ENCODE data around the gene NWD2.

GRCh38 chr4:37338972-37339371 is 94.4 kb downstream of the NWD2 start:
- TF ChIP-seq, protein P1, sequence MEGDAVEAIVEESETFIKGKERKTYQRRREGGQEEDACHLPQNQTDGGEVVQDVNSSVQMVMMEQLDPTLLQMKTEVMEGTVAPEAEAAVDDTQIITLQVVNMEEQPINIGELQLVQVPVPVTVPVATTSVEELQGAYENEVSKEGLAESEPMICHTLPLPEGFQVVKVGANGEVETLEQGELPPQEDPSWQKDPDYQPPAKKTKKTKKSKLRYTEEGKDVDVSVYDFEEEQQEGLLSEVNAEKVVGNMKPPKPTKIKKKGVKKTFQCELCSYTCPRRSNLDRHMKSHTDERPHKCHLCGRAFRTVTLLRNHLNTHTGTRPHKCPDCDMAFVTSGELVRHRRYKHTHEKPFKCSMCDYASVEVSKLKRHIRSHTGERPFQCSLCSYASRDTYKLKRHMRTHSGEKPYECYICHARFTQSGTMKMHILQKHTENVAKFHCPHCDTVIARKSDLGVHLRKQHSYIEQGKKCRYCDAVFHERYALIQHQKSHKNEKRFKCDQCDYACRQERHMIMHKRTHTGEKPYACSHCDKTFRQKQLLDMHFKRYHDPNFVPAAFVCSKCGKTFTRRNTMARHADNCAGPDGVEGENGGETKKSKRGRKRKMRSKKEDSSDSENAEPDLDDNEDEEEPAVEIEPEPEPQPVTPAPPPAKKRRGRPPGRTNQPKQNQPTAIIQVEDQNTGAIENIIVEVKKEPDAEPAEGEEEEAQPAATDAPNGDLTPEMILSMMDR (conservative IDR thresholded peaks at IDR 0.05; ENCODE audit: low read depth, low read length), result no peak
- TF ChIP-seq EZH2 (IDR thresholded peaks at IDR 0.05; ENCODE audit: low read length, unreplicated experiment), result no peak
- no peak for TF ChIP-seq EZH2phosphoT487 (IDR thresholded peaks at IDR 0.05; ENCODE audit: borderline replicate concordance, low read length)
